ENCODE results near the gene SHROOM4.
A peak's percentile ranks its signal among the peaks of the same experiment; 100 is the strongest.

The SHROOM4 gene

GRCh38 chrX:50813843-50814661, at the start of gene SHROOM4:
TSS of gene SHROOM4 (minus strand) at chrX:50814194. CDS start at chrX:50814018, 176 bp downstream.
- Mint-ChIP-seq H3K27ac (peak within 1 kb of the TSS; percentile 94 to 95 (median 94)), H3K9me3 (peaks cover 4% of the 10 kb centered on the region), H3K27me3 (ENCODE audit: low read depth) (no peaks in the 10 kb centered on the region), H3K4me3 (peak within 1 kb of the TSS; percentile 90 to 95 (median 91)), H3K36me3 (ENCODE audit: low read depth) (peaks cover 6% of the 10 kb centered on the region), H3K4me1 (peaks cover 7% of the 10 kb centered on the region)
- no peak for TF ChIP-seq CTCF (IDR thresholded peaks at IDR 0.05; ENCODE audit: unreplicated experiment in 3 of 3)

- peaks cover 6% of the 10 kb centered on the region for H3K4me1 Mint-ChIP-seq
- no peaks in the 10 kb centered on the region for H3K9me3 Mint-ChIP-seq
- no peaks in the 10 kb centered on the region for H3K36me3 Mint-ChIP-seq (ENCODE audit: low read depth)
- no peak for TF ChIP-seq CTCF (IDR thresholded peaks at IDR 0.05; ENCODE audit: unreplicated experiment in 3 of 3)
- no peak overlapping the region for H3K27ac Mint-ChIP-seq
- no peaks in the 10 kb centered on the region for H3K27me3 Mint-ChIP-seq (ENCODE audit: low read depth)
- H3K4me3 Mint-ChIP-seq = no peak overlapping the region
Observed at GRCh38 chrX:50863471-50863870, 49.5 kb upstream of the SHROOM4 start.

- TF ChIP-seq CTCF (IDR thresholded peaks at IDR 0.05; ENCODE audit: unreplicated experiment in 3 of 3) = no peak
- Mint-ChIP-seq H3K36me3 (ENCODE audit: low read depth) (no peaks in the 10 kb centered on the region), H3K27me3 (ENCODE audit: low read depth) (no peaks in the 10 kb centered on the region), H3K4me1 (peaks cover 5% of the 10 kb centered on the region), H3K9me3 (no peaks in the 10 kb centered on the region), H3K4me3 (no peak overlapping the region), H3K27ac (no peak overlapping the region)
Observed at GRCh38 chrX:50860518-50860917, 46.5 kb upstream of the SHROOM4 start.

- Mint-ChIP-seq H3K36me3 (ENCODE audit: low read depth) (no peaks in the 10 kb centered on the region), H3K4me3 (no peak overlapping the region), H3K9me3 (no peaks in the 10 kb centered on the region), H3K27ac (no peak overlapping the region), H3K27me3 (ENCODE audit: low read depth) (no peaks in the 10 kb centered on the region), H3K4me1 (no peaks in the 10 kb centered on the region)
- no peak for TF ChIP-seq CTCF (IDR thresholded peaks at IDR 0.05; ENCODE audit: unreplicated experiment in 3 of 3)
Observed at GRCh38 chrX:50858548-50858947, 44.6 kb upstream of the SHROOM4 start.

GRCh38 chrX:50853399-50853798, 39.4 kb upstream of the SHROOM4 start:
- Mint-ChIP-seq H3K27ac (no peak overlapping the region), H3K4me3 (no peak overlapping the region), H3K36me3 (ENCODE audit: low read depth) (no peaks in the 10 kb centered on the region), H3K9me3 (peaks cover 14% of the 10 kb centered on the region), H3K4me1 (no peaks in the 10 kb centered on the region), H3K27me3 (ENCODE audit: low read depth) (no peaks in the 10 kb centered on the region)
- TF ChIP-seq CTCF (IDR thresholded peaks at IDR 0.05; ENCODE audit: unreplicated experiment in 3 of 3) = no peak

- no peak for TF ChIP-seq CTCF (IDR thresholded peaks at IDR 0.05; ENCODE audit: unreplicated experiment in 3 of 3)
- Mint-ChIP-seq H3K4me1 (no peaks in the 10 kb centered on the region), H3K27ac (no peak overlapping the region), H3K9me3 (peaks cover 14% of the 10 kb centered on the region), H3K4me3 (no peak overlapping the region), H3K36me3 (ENCODE audit: low read depth) (no peaks in the 10 kb centered on the region), H3K27me3 (ENCODE audit: low read depth) (no peaks in the 10 kb centered on the region)
Observed at GRCh38 chrX:50852524-50852923, 38.5 kb upstream of the SHROOM4 start.

Measured in nephron (organoid).